Measurements from ENCODE around the gene FAM217A. TPM values are rescaled to one million over a fixed set of nuclear protein-coding genes. Genes with fewer than 3 reads are reported as not detected.

Gene FAM217A
- total and polyA plus RNA-seq, 7 donors = 0.03 TPM; not detected in 6

DNA sequence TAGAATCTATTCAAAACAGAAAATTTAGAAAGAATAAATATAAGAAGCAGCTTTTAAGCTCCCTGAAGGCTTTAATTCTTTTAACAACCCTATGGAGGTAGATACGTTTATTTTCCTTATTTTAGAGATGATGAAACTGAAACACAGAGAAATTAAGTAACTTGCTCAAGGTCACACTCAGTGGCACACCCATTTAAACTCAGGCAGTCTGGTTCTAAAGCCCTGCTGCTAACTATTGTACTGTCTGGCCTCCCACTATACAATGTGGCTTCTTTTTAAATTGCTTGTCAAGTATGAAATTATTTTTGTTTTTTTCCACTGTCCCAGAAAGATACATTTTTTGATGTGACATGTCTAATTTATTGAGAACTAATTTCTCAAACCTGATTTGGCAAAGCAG lies 55.7 kb downstream of the FAM217A start:
- TF ChIP-seq POLR2AphosphoS5 (IDR thresholded peaks at IDR 0.05) = no peak
- no peak for TF ChIP-seq EP300 (IDR thresholded peaks at IDR 0.05)
- TF ChIP-seq POLR2A (IDR thresholded peaks at IDR 0.05) = no peak
- TF ChIP-seq, protein P1, sequence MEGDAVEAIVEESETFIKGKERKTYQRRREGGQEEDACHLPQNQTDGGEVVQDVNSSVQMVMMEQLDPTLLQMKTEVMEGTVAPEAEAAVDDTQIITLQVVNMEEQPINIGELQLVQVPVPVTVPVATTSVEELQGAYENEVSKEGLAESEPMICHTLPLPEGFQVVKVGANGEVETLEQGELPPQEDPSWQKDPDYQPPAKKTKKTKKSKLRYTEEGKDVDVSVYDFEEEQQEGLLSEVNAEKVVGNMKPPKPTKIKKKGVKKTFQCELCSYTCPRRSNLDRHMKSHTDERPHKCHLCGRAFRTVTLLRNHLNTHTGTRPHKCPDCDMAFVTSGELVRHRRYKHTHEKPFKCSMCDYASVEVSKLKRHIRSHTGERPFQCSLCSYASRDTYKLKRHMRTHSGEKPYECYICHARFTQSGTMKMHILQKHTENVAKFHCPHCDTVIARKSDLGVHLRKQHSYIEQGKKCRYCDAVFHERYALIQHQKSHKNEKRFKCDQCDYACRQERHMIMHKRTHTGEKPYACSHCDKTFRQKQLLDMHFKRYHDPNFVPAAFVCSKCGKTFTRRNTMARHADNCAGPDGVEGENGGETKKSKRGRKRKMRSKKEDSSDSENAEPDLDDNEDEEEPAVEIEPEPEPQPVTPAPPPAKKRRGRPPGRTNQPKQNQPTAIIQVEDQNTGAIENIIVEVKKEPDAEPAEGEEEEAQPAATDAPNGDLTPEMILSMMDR (IDR thresholded peaks at IDR 0.05) = no peak
- Histone ChIP-seq H3K36me3 (no peaks in the 10 kb centered on the region), H3K9me3 (no peaks in the 10 kb centered on the region), H3K27me3 (no peaks in the 10 kb centered on the region), H3K4me3 (no peak overlapping the region), H3K4me1 (peaks cover 0 to 68% (median 62%) of the 10 kb centered on the region in 4 donors), H3K27ac (peak overlapping the region; percentile 94 to 98 (median 98))
- no peak for DNase-seq
- 0 to 13% methylated on average over 1 of the region's 1 CpG for WGBS, 2 donors
- intact Hi-C loops (cut with DNase I) = loop anchor here (5.0 to 10.0 kb wide), 3 partner anchors 114 to 1258 kb away; partner anchors contain the start of genes CDYL, ECI2 and WRNIP1

DNA sequence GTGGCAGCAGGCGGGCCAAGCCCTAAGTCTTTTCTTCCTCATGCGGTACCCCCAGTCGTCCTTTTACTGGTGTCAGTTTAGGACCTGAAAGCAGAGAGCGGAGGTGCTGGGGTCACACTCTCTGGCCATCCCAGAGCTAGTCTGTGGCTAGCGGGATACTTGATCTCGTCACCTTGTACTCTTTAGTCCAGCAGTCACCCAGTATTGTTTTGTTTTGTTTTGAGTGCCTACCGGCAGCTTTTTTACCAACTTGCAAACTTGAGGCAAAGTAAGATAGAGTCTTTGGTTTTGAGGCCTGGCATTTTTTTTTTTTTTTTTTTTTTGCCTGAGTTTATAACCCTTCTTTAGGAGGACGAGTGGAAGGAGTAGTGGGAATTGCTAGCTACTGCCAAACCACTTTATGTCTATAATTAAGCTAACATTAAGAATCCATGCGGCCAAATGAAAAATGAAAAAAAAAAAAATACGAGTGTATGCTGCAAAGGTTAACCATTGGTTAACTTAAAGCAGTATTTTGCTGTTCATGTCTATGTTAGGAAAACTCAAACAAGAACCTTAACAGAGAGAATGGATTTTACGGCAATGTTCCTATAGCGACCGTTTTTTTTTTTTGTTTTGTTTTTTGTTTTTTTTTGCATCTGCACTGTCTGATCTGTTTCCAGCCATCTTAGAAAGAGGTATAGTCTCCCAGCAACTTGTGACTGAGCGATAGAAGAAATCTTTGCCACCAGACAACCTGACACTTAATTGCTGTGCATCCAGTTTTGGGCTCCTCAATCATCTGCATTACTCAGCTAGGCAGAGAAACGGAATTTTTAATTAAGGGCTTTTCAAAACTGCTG lies 56.9 kb downstream of the FAM217A start:
- 1 to 3% methylated on average over 15 of the region's 15 CpGs for WGBS, 2 donors
- no peaks in the 10 kb centered on the region for H3K27me3 ChIP-seq
- H3K4me3 ChIP-seq = peak overlapping the region; percentile 63 to 91 (median 80)
- peak overlapping the region; percentile 94 to 98 (median 98) for H3K27ac ChIP-seq
- intact Hi-C loops (cut with DNase I) = loop anchor here (5.0 to 10.0 kb wide), 3 partner anchors 115 to 1257 kb away; partner anchors contain the start of genes CDYL, ECI2 and WRNIP1
- TF ChIP-seq, protein P1 (IDR thresholded peaks at IDR 0.05) = peak in 1 of 4 experiments; percentile 2
- TF ChIP-seq EP300 (IDR thresholded peaks at IDR 0.05) = no peak
- DNase-seq = no peak
- peaks cover 0 to 72% (median 66%) of the 10 kb centered on the region in 4 donors for H3K4me1 ChIP-seq
- H3K36me3 ChIP-seq = no peaks in the 10 kb centered on the region
- H3K9me3 ChIP-seq = no peaks in the 10 kb centered on the region

DNA sequence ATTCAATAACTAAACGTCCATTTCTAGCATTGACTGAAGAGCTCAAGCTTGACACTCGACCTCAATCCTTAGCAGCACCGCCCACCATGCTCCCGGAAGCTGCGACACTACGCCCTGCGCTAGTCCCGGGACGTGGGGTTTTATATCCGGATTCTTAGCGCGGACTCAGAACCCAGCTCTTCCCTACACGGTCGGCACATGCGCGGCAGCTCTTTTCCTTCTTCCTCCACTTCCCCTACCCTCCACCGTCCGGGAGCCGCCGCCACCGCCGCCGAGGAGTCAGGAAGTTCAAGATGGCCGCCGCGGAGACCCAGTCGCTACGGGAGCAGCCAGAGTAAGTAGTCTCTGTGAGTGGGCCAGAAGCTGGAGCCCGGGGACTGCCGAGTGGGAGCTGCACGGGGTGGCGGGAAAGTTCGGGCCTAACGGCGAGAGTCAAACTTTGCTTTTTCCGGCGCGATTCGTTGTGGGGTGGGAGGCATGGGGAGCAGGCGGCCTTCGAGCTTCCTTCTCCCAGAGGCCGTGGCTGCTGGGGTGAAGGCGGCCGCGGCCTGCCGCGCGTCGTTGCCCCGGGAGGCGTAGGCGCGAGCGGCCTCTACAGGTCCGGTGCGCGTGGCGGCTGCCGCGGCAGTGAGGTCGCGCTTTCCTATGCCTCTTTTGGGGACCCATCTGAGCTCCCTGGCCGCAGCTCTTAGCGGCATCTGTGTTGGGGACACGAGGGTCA lies 57.6 kb downstream of the FAM217A start:
- WGBS, 2 donors = 0% methylated on average over 65 of the region's 65 CpGs
- intact Hi-C loops (cut with DNase I) = loop anchor here (5.0 to 10.0 kb wide), 3 partner anchors 116 to 1256 kb away; partner anchors contain the start of genes CDYL, ECI2 and WRNIP1
- no peaks in the 10 kb centered on the region for H3K9me3 ChIP-seq
- H3K36me3 ChIP-seq = no peaks in the 10 kb centered on the region
- H3K4me3 ChIP-seq = peak overlapping the region; percentile 63 to 91 (median 80)
- peak; percentile 98 for DNase-seq
- no peaks in the 10 kb centered on the region for H3K27me3 ChIP-seq
- TF ChIP-seq EP300 (IDR thresholded peaks at IDR 0.05) = peak in 1 of 4 donors; percentile 34
- TF ChIP-seq, protein P1 (IDR thresholded peaks at IDR 0.05) = peak in 2 of 4 experiments; percentile 10 to 36
- TF ChIP-seq POLR2A (IDR thresholded peaks at IDR 0.05) = peak; percentile 52 to 75
- peak; percentile 77 to 93 (median 82) for TF ChIP-seq POLR2AphosphoS5 (IDR thresholded peaks at IDR 0.05)
- H3K27ac ChIP-seq = peak overlapping the region; percentile 94 to 98 (median 98)
- peaks cover 0 to 72% (median 67%) of the 10 kb centered on the region in 4 donors for H3K4me1 ChIP-seq

DNA sequence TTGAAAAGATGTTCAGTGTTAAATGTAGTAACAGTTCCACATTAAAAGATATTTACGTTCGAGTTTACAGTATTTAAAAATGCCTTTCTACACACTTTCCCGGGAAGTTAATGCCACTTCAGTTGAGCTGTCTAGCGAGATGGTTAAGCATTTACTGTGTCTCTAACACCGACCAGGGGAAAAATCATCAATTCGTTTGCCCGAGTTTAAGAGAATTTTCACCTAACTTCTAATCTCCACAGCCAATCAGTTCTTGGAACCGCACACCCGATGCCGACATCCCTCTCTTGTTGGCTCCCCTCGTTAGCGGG lies 58.2 kb downstream of the FAM217A start:
- H3K4me3 ChIP-seq = peak overlapping the region; percentile 63 to 91 (median 80)
- H3K27me3 ChIP-seq = no peaks in the 10 kb centered on the region
- H3K27ac ChIP-seq = peak overlapping the region; percentile 94 to 98 (median 98)
- TF ChIP-seq EP300 (IDR thresholded peaks at IDR 0.05) (no peak), POLR2AphosphoS5 (IDR thresholded peaks at IDR 0.05) (no peak), POLR2A (IDR thresholded peaks at IDR 0.05) (no peak)
- TF ChIP-seq, protein P1 (IDR thresholded peaks at IDR 0.05) = no peak
- 1 to 4% methylated on average over 12 of the region's 12 CpGs for WGBS, 2 donors
- no peak for DNase-seq
- H3K9me3 ChIP-seq = no peaks in the 10 kb centered on the region
- peaks cover 0 to 73% (median 68%) of the 10 kb centered on the region in 4 donors for H3K4me1 ChIP-seq
- intact Hi-C loops (cut with DNase I) = loop anchor here (5.0 to 10.0 kb wide), 3 partner anchors 117 to 1256 kb away; partner anchors contain the start of genes CDYL, ECI2 and WRNIP1
- no peaks in the 10 kb centered on the region for H3K36me3 ChIP-seq

All from sigmoid colon (tissue), 7 donors.